OCI-LY1 (cell line): ENCODE data around the gene ATF6B.
"Not testable (repeated sequence)": the region's sequence is repeated elsewhere in the genome, so short reads cannot be mapped to it uniquely, and the experiment has no call there.

Experiments used
- H2AFZ ChIP-seq: fragments of 200-600 bp; sonication (generic), shearing (Covaris generic); 2 replicates; pipeline ENCODE4 v1.6.0; 2014; ENCODE audit warnings: antibody characterized with exemption, mild to moderate bottlenecking, low read length
- H3F3A ChIP-seq: fragments of 200-600 bp; sonication (generic), shearing (Covaris generic); 2 replicates; pipeline ENCODE4 v1.6.0; 2014; ENCODE audit warnings: mild to moderate bottlenecking, antibody characterized with exemption, low read length, moderate library complexity; ENCODE audit not compliant: insufficient read depth
- H3K27ac ChIP-seq: fragments of 200-600 bp; sonication (generic); 2 replicates; pipeline ENCODE4 v1.5.1; 2014; ENCODE audit warnings: low read length, mixed run types, mild to moderate bottlenecking, low read depth; ENCODE audit not compliant: poor library complexity, severe bottlenecking
- H3K27me3 ChIP-seq: fragments of 200-600 bp; sonication (generic); 2 replicates; pipeline ENCODE4 v1.6.0; 2014; ENCODE audit warnings: antibody characterized with exemption, mild to moderate bottlenecking, low read length, moderate library complexity; ENCODE audit not compliant: insufficient read depth
- H3K36me3 ChIP-seq: fragments of 200-600 bp; sonication (generic); 2 replicates; pipeline ENCODE4 v1.6.1; 2014; ENCODE audit warnings: mild to moderate bottlenecking, antibody characterized with exemption, low read length, moderate library complexity, mixed read lengths; ENCODE audit not compliant: insufficient read depth
- H3K4me1 ChIP-seq: fragments of 200-600 bp; sonication (generic); 2 replicates; pipeline ENCODE4 v1.5.1; 2014; ENCODE audit warnings: mild to moderate bottlenecking, low read length, moderate library complexity; ENCODE audit not compliant: insufficient read depth, severe bottlenecking
- H3K4me2 ChIP-seq: fragments of 200-600 bp; sonication (generic), shearing (Covaris generic); 2 replicates; pipeline ENCODE4 v1.6.1; 2014; ENCODE audit warnings: low read length
- H3K4me3 ChIP-seq: fragments of 200-600 bp; sonication (generic); 2 replicates; pipeline ENCODE4 v1.5.1; 2014; ENCODE audit warnings: low read length, low read depth, mild to moderate bottlenecking, mixed read lengths; ENCODE audit not compliant: poor library complexity, severe bottlenecking
- H3K79me2 ChIP-seq: fragments of 200-600 bp; shearing (Covaris generic); 2 replicates; pipeline ENCODE4 v1.6.1; 2016; ENCODE audit warnings: mixed run types, low read length, mixed read lengths; ENCODE audit not compliant: insufficient read depth
- H3K9ac ChIP-seq: fragments of 200-600 bp; sonication (generic), shearing (Covaris generic); 2 replicates; pipeline ENCODE4 v1.6.1; 2014; ENCODE audit warnings: mild to moderate bottlenecking, low read length, mixed read lengths
- H3K9me2 ChIP-seq: fragments of 200-600 bp; sonication (generic), shearing (Covaris generic); 2 replicates; pipeline ENCODE4 v1.6.1; 2014; ENCODE audit warnings: low read depth, mild to moderate bottlenecking, low read length, mixed read lengths
- H3K9me3 ChIP-seq: fragments of 200-600 bp; shearing (Covaris generic); 2 replicates; pipeline ENCODE4 v1.6.1; 2014; ENCODE audit warnings: low read length, mixed read lengths
- H4K20me1 ChIP-seq: fragments of 200-600 bp; sonication (generic), shearing (Covaris generic); 2 replicates; pipeline ENCODE4 v1.6.0; 2016; ENCODE audit warnings: mild to moderate bottlenecking, low read length; ENCODE audit not compliant: insufficient read depth
- EZH2 ChIP-seq: fragments of 200-600 bp; sonication (generic), shearing (Covaris generic); IDR thresholded peaks from 2 replicates; pipeline ENCODE4 v1.8.0; 2017; ENCODE audit warnings: borderline replicate concordance, mixed run types, mild to moderate bottlenecking, antibody characterized with exemption, low read length, moderate library complexity, mixed read lengths
- TF ChIP-seq, protein P1 (sequence below): fragments of 200-600 bp; sonication (generic), shearing (Covaris generic); IDR thresholded peaks from 2 replicates; pipeline ENCODE4 v1.5.1; 2017; ENCODE audit warnings: mild to moderate bottlenecking, antibody characterized with exemption, low read length, moderate library complexity, mixed read lengths

ATF6B gene

GRCh38 chr6:32107406-32107805 lies 20.6 kb downstream of the ATF6B start:
- H3K9me2 ChIP-seq, result no peaks in the 10 kb centered on the region
- no peaks in the 10 kb centered on the region for H3F3A ChIP-seq
- H3K4me1 ChIP-seq, result no peaks in the 10 kb centered on the region
- H3K27ac ChIP-seq, result no peak overlapping the region
- H4K20me1 ChIP-seq, result no peaks in the 10 kb centered on the region
- no peak overlapping the region for H3K4me3 ChIP-seq
- H2AFZ ChIP-seq, result no peak overlapping the region
- no peak overlapping the region for H3K9ac ChIP-seq
- no peak overlapping the region for H3K4me2 ChIP-seq
- no peaks in the 10 kb centered on the region for H3K9me3 ChIP-seq
- 0 out of 2 replicates have a peak, but pooled peaks cover 3% of the 10 kb centered on the region for H3K27me3 ChIP-seq
- no peak for TF ChIP-seq EZH2
- TF ChIP-seq, protein P1, sequence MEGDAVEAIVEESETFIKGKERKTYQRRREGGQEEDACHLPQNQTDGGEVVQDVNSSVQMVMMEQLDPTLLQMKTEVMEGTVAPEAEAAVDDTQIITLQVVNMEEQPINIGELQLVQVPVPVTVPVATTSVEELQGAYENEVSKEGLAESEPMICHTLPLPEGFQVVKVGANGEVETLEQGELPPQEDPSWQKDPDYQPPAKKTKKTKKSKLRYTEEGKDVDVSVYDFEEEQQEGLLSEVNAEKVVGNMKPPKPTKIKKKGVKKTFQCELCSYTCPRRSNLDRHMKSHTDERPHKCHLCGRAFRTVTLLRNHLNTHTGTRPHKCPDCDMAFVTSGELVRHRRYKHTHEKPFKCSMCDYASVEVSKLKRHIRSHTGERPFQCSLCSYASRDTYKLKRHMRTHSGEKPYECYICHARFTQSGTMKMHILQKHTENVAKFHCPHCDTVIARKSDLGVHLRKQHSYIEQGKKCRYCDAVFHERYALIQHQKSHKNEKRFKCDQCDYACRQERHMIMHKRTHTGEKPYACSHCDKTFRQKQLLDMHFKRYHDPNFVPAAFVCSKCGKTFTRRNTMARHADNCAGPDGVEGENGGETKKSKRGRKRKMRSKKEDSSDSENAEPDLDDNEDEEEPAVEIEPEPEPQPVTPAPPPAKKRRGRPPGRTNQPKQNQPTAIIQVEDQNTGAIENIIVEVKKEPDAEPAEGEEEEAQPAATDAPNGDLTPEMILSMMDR, result no peak
- no peaks in the 10 kb centered on the region for H3K79me2 ChIP-seq
- H3K36me3 ChIP-seq, result no peaks in the 10 kb centered on the region

GRCh38 chr6:32105433-32105832 lies 22.6 kb downstream of the ATF6B start:
- Histone ChIP-seq H3K9ac (no peak overlapping the region), H3K27ac (no peak overlapping the region), H3K4me2 (no peak overlapping the region), H3F3A (no peaks in the 10 kb centered on the region), H4K20me1 (no peaks in the 10 kb centered on the region), H3K9me3 (no peaks in the 10 kb centered on the region), H2AFZ (no peak overlapping the region), H3K4me1 (no peaks in the 10 kb centered on the region), H3K79me2 (no peaks in the 10 kb centered on the region), H3K4me3 (no peak overlapping the region), H3K27me3 (0 out of 2 replicates have a peak, but pooled peaks cover 3% of the 10 kb centered on the region), H3K36me3 (no peaks in the 10 kb centered on the region), H3K9me2 (no peaks in the 10 kb centered on the region)
- TF ChIP-seq, protein P1, result no peak
- TF ChIP-seq EZH2, result no peak

- Histone ChIP-seq H2AFZ (no peak overlapping the region), H3K9me3 (no peaks in the 10 kb centered on the region), H3K79me2 (no peaks in the 10 kb centered on the region), H4K20me1 (no peaks in the 10 kb centered on the region), H3K27ac (no peak overlapping the region), H3F3A (no peaks in the 10 kb centered on the region), H3K4me2 (no peak overlapping the region), H3K9me2 (no peaks in the 10 kb centered on the region), H3K27me3 (0 out of 2 replicates have a peak, but pooled peaks cover 3% of the 10 kb centered on the region), H3K4me3 (no peak overlapping the region), H3K4me1 (no peaks in the 10 kb centered on the region), H3K9ac (no peak overlapping the region), H3K36me3 (no peaks in the 10 kb centered on the region)
- TF ChIP-seq EZH2, result no peak
- TF ChIP-seq, protein P1, result no peak
These were observed 25.8 kb downstream of the ATF6B start for GRCh38 chr6:32102255-32102654.

DNA sequence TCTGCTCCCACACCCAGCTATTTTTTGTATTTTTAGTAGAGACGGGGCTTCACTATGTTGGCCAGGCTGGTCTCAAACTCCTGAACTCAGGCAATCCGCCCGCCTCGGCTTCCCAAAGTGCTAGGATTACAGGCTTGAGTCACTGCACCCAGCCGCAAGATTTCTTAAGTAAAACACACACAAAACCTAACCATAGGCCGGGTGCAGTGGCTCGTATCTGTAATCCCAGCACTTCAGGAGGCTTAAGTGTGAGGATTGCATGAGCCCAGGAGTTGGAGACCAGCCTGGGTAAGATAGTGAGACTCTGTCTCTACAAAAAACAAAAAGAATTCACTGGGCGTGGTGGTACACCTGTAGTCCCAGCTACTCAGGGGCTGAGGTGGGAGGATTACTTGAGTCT lies 27.8 kb downstream of the ATF6B start:
- H3K4me1 ChIP-seq, H3K79me2 ChIP-seq, H3K4me2 ChIP-seq, H3K27me3 ChIP-seq, H3K27ac ChIP-seq, H3K9me2 ChIP-seq, H4K20me1 ChIP-seq, H3K36me3 ChIP-seq, H3K9ac ChIP-seq, H2AFZ ChIP-seq, H3K4me3 ChIP-seq, H3F3A ChIP-seq, H3K9me3 ChIP-seq: not testable (repeated sequence)
